Lower lobe of right lung (tissue), 2 donors: ENCODE measurements around the gene TOX2. TPM values are rescaled to one million over a fixed set of nuclear protein-coding genes. Genes with fewer than 3 reads are reported as not detected.

Experiments
- ATAC-seq, 2 donors: fragments of 200-7000 bp; cut with Tn5 transposase; one replicate each; pipeline ENCODE4 v1.9.1; 2020 to 2022; ENCODE audit warnings: mild to moderate bottlenecking in 2 of 2, moderate library complexity in 2 of 2
- DNase-seq: peaks from one replicate; pipeline ENCODE4 v3.0.0-alpha.2; 2020
- H3K27ac ChIP-seq: fragments of 200-600 bp; one replicate; pipeline ENCODE4 v1.8.0; 2022
- H3K27me3 ChIP-seq: fragments of 200-600 bp; one replicate; pipeline ENCODE4 v1.8.0; 2022; ENCODE audit warnings: low read depth
- H3K36me3 ChIP-seq: fragments of 200-600 bp; one replicate; pipeline ENCODE4 v1.8.0; 2022; ENCODE audit warnings: mild to moderate bottlenecking
- H3K4me1 ChIP-seq: fragments of 200-600 bp; one replicate; pipeline ENCODE4 v1.8.0; 2022
- H3K4me3 ChIP-seq: fragments of 200-600 bp; one replicate; pipeline ENCODE4 v1.8.0; 2022; ENCODE audit warnings: mild to moderate bottlenecking
- H3K9me3 ChIP-seq: fragments of 200-600 bp; one replicate; pipeline ENCODE4 v1.8.0; 2022
- CTCF ChIP-seq: fragments of 200-600 bp; IDR thresholded peaks from one replicate; pipeline ENCODE4 v1.8.0; 2022; ENCODE audit warnings: antibody characterized with exemption, mild to moderate bottlenecking
- intact Hi-C: fragments of 100-400 bp; cut with DNase I; formaldehyde crosslinking; loops from one replicate; pipeline ENCODE4 v1.11.0; 2022
- total RNA-seq: library from RNA; stranded (reverse); fragmentation: NEBNext Ultra II Directional; extraction: Animal tissue kit (Norgen Biotek cat#: 25700); gene quantifications from one replicate; pipeline ENCODE4 v1.2.1, GENCODE V29; 2021
- donor health status: DM: no; HTN: yes; CAD: no; lungs with severe emphysema.

Gene TOX2
- total RNA-seq, 1 donor from 2014 or later, result 16.3 TPM

- ATAC-seq (no peak), DNase-seq (no peak)
- no peak for TF ChIP-seq CTCF
- H3K4me1 ChIP-seq, result peaks cover 5% of the 10 kb centered on the region
- H3K4me3 ChIP-seq, result no peak overlapping the region
- no peaks in the 10 kb centered on the region for H3K36me3 ChIP-seq
- no peak overlapping the region for H3K27ac ChIP-seq
- H3K27me3 ChIP-seq, result no peaks in the 10 kb centered on the region
- H3K9me3 ChIP-seq, result peaks cover 3% of the 10 kb centered on the region
- intact Hi-C loops, result no loop called here
These were observed 74.2 kb downstream of the TOX2 start for GRCh38 chr20:43988867-43989266.

- DNase-seq (no peak), ATAC-seq (no peak)
- TF ChIP-seq CTCF, result no peak
- H3K36me3 ChIP-seq, result no peaks in the 10 kb centered on the region
- no peaks in the 10 kb centered on the region for H3K27me3 ChIP-seq
- intact Hi-C loops, result no loop called here
- H3K27ac ChIP-seq, result no peak overlapping the region
- no peak overlapping the region for H3K4me3 ChIP-seq
- peaks cover 3% of the 10 kb centered on the region for H3K9me3 ChIP-seq
- no peaks in the 10 kb centered on the region for H3K4me1 ChIP-seq
These were observed 76.6 kb downstream of the TOX2 start for GRCh38 chr20:43991261-43991660.

GRCh38 chr20:43991982-43992381 lies 77.3 kb downstream of the TOX2 start:
- Histone ChIP-seq H3K9me3 (peaks cover 3% of the 10 kb centered on the region), H3K36me3 (no peaks in the 10 kb centered on the region), H3K4me3 (no peak overlapping the region), H3K27me3 (no peaks in the 10 kb centered on the region), H3K27ac (no peak overlapping the region), H3K4me1 (no peaks in the 10 kb centered on the region)
- intact Hi-C loops, result no loop called here
- DNase-seq, result no peak
- TF ChIP-seq CTCF, result no peak
- ATAC-seq, result no peak

DNA sequence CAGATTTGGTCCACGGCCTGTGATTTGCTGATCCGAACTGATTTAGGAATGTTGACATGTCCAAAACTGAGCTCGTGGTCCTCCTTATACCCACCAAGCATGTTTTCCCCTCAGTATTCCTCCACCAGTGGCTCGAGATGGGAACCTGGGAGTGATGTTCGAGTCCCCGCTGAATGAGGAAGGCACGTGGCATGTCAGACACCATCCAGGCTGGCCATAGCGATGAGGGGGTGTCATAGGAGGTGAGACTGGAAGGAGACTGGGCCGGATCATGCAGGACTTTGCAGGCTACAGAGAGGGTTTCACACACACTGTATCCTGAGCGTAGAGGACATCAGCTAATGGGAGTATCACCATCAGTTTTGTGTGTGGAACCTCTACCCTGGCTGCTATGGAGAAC lies 78.2 kb downstream of the TOX2 start:
- Histone ChIP-seq H3K27ac (no peak overlapping the region), H3K4me3 (no peak overlapping the region), H3K9me3 (peaks cover 3% of the 10 kb centered on the region), H3K4me1 (no peaks in the 10 kb centered on the region), H3K36me3 (no peaks in the 10 kb centered on the region), H3K27me3 (no peaks in the 10 kb centered on the region)
- ATAC-seq (no peak), DNase-seq (no peak)
- no peak for TF ChIP-seq CTCF
- intact Hi-C loops, result no loop called here

GRCh38 chr20:43993560-43993959 lies 78.9 kb downstream of the TOX2 start:
- no peak overlapping the region for H3K27ac ChIP-seq
- intact Hi-C loops, result no loop called here
- H3K4me1 ChIP-seq, result no peaks in the 10 kb centered on the region
- no peak for DNase-seq
- H3K4me3 ChIP-seq, result no peak overlapping the region
- peaks cover 3% of the 10 kb centered on the region for H3K9me3 ChIP-seq
- H3K27me3 ChIP-seq, result no peaks in the 10 kb centered on the region
- no peak for ATAC-seq
- no peaks in the 10 kb centered on the region for H3K36me3 ChIP-seq
- no peak for TF ChIP-seq CTCF
